Pulmonary artery endothelial cell (primary cell): ENCODE data around the gene NRM. TPM values are rescaled to one million over a fixed set of nuclear protein-coding genes. Genes with fewer than 3 reads are reported as not detected.

ENCODE experiments used
- total RNA-seq: library from RNA; depleted of rRNA; stranded (reverse); fragments of >200 nt; gene quantifications from 2 replicates; pipeline ENCODE4 v1.2.3, GENCODE V29; 2014

The NRM gene
- total RNA-seq, 1 donor from 2014 or later = 2.4 TPM

Other genes with a start within 250 kb of the NRM start
- 524 and 663 TPM in 2 replicates for gene HLA-E, start 201.5 kb downstream of the NRM start, total RNA-seq
- gene GNL1, start 134.5 kb downstream of the NRM start, total RNA-seq = 62.7 and 69.2 TPM in 2 replicates
- 4.0 and 4.5 TPM in 2 replicates for gene PRR3, start 133.7 kb downstream of the NRM start, total RNA-seq
- gene ABCF1, start 119.5 kb downstream of the NRM start, total RNA-seq = 53.0 and 67.9 TPM in 2 replicates
- gene PPP1R10, start 73.7 kb downstream of the NRM start, total RNA-seq = 12.5 and 18.6 TPM in 2 replicates
- gene MRPS18B, start 73.1 kb downstream of the NRM start, total RNA-seq = 48.8 and 57.7 TPM in 2 replicates
- gene ATAT1, start 64.1 kb downstream of the NRM start, total RNA-seq = 2.6 and 2.8 TPM in 2 replicates
- 1.8 and 2.3 TPM in 2 replicates for gene C6orf136, start 43.9 kb downstream of the NRM start, total RNA-seq
- 46.9 and 61.2 TPM in 2 replicates for gene DHX16, start 18.0 kb downstream of the NRM start, total RNA-seq
- gene PPP1R18, start 4.3 kb downstream of the NRM start, total RNA-seq = 57.4 and 58.3 TPM in 2 replicates
- gene MDC1, start 26.3 kb upstream of the NRM start, total RNA-seq = 10.2 and 11.0 TPM in 2 replicates
- 537 and 757 TPM in 2 replicates for gene TUBB, start 29.4 kb upstream of the NRM start, total RNA-seq
- gene FLOT1, start 51.7 kb upstream of the NRM start, total RNA-seq = 46.6 and 107 TPM in 2 replicates
- 90.2 and 122 TPM in 2 replicates for gene IER3, start 53.6 kb upstream of the NRM start, total RNA-seq
- 5.9 and 7.4 TPM in 2 replicates for gene DDR1, start 193.5 kb upstream of the NRM start, total RNA-seq
- gene GTF2H4, start 217.2 kb upstream of the NRM start, total RNA-seq = 12.5 and 19.5 TPM in 2 replicates
- gene VARS2, start 223.3 kb upstream of the NRM start, total RNA-seq = 15.9 and 24.8 TPM in 2 replicates
- not detected in 2 replicates for gene SFTA2, start 241.2 kb upstream of the NRM start, total RNA-seq
- gene MUCL3, start 250.0 kb upstream of the NRM start, total RNA-seq = not detected in 2 replicates